ENCODE results near the gene ARHGEF28.

GRCh38 chr5:73812962-73813588 is 187.1 kb downstream of the ARHGEF28 start:
- TF ChIP-seq CTCF (IDR thresholded peaks at IDR 0.05; ENCODE audit: insufficient read depth, low read depth, low read length) (no peak), EZH2 (IDR thresholded peaks at IDR 0.05; ENCODE audit: insufficient read depth, low read length) (no peak)
